Measurements from ENCODE around the gene CPXCR1. TPM values are rescaled to one million over a fixed set of nuclear protein-coding genes. Genes with fewer than 3 reads are reported as not detected.

Gene CPXCR1
- not detected in 2 replicates for total RNA-seq

GRCh38 chrX:88746925-88747324 is at the start of gene CPXCR1:
CPXCR1 (plus strand) TSS chrX:88747225; CDS start chrX:88753415, 6,190 bp downstream.

Data from aortic smooth muscle cell (primary cell).